Eye (tissue), 1 donor: ENCODE data around the gene SOBP.
"Not testable (repeated sequence)": the region's sequence is repeated elsewhere in the genome, so short reads cannot be mapped to it uniquely, and the experiment has no call there.

ENCODE experiments used
- DNase-seq: peaks from one replicate; pipeline ENCODE4 v3.0.0-alpha.2; 2015

SOBP gene

GRCh38 chr6:107488875-107489635 lies 862 bp upstream of the SOBP start:
- DNase-seq = peak; percentile 85

DNA sequence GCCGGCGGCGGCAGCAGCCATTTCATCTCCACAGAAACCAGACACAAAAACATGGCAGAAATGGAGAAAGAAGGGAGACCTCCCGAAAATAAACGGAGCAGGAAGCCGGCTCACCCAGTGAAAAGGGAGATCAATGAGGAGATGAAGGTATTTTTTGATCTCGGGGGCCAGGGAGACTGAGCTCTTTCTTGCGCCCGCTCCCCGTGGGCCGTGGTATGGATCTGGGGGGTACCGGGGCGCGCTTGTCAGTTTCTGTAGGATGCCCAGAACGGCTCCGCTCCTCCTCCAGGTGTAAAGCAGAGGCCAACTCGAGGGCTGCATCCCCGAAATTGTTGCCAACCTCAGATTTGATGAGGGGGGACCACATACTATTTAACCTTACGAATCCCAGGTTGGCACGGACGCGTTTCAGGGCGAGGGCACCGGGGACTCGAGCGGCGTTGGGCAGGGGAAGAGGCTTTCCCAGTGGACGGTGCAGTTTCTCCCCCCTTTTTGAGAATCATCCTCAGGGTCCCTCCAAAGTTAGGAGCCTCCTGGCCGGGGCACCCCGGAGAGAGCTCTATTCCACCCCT lies 735 bp downstream of the SOBP start:
- no peak for DNase-seq

- peak; percentile 84 for DNase-seq
These were observed 1.3 kb downstream of the SOBP start for GRCh38 chr6:107491138-107491609.

DNA sequence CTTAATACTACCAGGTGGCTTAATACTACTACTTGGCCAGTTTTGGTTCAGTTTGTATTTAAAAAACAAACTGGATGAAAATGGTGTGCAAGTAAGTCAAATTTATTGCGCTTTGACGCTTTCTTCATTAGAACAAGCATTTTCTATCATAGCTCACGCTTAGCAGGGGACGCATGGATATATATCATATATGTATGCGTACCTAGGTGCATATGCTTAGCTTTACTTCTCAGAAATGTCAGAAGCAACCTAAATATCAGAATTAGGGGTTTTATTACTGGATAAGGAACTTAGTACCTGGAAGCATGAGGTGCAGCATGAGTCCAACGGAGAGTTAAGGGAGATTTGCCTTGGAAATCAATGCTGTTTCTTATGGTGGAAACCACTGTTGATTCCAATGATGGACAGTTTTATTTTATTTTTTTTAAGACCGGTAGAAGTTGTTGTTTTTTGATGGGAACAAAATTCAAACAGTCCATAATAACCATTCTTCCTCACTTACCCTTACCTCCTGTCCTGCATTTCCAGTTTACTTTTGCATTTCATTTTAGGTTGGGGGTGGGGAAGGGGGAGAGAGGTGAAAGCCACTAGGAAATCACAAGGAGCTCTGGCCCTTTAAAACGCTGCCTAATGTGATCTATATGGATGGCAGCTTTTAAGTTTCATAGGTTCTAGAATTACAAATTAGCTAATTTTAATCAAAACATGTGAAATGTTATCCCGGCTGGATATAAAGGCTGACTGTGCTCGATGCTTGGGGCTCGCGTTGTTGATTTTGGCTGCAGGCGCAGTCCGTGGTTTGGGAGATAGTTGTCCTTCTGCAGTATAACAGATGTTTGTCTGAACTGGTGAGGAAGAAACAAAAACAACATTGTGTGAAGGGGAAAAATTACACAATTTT lies 2.1 kb downstream of the SOBP start:
- peak; percentile 38 for DNase-seq

DNA sequence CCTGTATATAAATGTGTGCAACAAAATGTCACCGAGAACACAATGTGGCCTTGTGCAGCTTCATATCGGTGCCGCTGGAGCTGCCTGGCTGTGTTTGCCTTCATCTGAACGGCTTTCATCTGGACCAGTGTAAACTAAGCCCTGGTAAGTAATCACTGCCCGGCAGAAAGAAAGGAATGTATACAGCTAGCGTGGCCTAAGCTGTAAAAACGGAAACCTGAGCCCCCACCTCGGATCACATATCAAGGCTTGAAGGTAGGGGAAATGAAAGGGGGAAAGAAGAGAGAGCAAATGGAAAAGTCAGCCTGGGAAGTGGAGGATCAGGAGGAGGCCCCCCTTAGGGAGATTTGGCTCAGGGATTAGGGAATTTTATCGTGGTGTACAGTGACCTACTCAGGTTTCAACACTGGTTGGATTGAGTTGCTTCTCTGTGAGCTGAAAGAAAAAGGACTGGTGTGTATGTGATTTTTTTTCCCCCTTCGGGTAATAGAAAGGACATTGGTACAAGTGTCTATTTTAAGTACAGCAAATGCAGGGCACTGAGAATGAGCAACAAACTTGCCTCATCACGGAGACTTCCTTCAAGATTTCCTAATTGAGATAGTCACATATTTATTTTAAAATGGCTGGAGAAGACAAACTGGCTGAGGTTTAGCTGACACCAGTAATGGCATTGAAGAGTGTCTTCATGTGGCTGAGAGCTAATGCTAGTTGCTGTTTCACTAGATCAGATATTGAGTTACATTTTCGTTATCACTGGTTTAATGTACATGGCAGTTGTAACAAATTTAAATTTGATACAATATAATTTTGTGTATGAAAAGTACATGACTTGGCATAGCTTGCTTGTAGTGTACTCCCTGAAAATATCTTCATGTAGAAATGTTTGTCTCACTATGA lies 3.5 kb downstream of the SOBP start:
- peak; percentile 76 for DNase-seq

GRCh38 chr6:107495196-107495643 lies 5.3 kb downstream of the SOBP start:
- DNase-seq = no peak

- DNase-seq = no peak
These were observed 6.1 kb downstream of the SOBP start for GRCh38 chr6:107495971-107496370.

DNA sequence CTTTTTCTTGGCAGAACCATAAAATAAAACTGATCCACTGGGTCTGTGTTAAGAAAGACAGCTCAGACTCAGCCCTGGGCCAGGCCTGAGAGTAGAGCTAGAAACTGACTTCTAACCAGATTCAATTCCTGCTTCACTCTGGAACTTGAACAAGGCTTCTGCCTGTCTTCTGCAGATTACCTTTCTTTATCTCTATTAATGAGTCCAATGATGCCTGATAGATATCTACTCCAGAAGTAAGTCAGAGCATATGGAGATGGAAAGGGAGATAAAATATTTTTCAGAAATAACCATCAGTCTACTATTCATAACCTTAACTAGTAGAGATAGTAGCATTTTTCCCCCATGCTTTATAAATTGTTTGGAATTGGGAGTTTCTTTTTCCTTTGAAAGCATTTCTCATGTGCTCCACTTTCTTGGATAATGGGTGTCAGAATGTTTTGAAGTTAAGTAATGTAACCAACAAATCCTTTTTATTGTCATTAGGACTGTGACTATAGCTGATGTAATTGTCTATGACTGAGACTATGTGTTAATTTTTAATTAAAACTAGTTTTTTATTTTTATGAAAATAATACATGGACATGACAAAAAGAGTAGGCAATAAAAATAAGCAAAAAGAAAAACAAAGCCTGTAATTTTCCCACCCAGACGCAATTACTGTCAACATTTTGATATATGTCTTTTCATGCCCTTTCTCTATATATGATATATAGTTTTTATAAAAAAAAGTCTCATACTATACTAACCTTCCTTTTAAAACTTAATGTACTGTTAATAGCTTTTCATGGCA lies 7.2 kb downstream of the SOBP start:
- DNase-seq = no peak

GRCh38 chr6:107504270-107505026 lies 14.5 kb downstream of the SOBP start:
- no peak for DNase-seq

DNA sequence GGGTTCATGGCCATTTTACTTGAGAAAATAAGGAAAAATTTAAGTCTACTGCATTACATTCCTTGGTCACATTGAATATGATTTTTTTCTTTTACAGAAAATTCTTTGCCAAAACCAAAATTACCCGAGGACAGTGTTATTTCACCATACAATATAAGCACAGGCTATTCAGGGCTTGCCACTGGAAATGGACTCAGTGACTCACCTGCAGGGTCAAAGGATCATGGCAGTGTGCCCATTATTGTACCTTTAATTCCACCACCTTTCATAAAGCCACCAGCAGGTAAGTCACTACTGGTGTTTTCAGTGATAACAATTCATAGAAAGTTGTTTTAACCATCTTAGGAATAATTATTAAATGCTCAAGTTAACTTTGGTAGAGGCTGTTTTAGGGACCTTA lies 16.2 kb downstream of the SOBP start:
- DNase-seq = no peak

GRCh38 chr6:107509506-107509905 lies 19.6 kb downstream of the SOBP start:
- peak; percentile 46 for DNase-seq

DNA sequence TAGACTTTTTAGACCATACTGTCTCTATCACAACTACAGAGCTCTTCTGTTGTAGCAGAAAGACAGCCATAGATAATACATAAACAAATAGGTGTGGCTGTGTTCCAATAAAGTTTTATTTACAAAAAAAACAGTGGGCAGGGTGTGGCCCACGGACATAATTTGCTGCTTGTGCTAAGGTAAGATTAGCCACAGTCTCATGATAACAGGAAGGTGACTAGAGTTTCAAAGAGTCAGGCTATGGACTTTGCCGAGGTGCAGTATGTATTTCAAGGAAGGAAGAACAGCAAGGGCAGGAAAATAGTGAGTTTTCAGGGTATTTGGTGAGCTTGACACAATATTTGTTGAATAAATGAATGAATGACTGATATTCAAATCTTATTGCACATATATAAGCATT lies 20.2 kb downstream of the SOBP start:
- DNase-seq = no peak

DNA sequence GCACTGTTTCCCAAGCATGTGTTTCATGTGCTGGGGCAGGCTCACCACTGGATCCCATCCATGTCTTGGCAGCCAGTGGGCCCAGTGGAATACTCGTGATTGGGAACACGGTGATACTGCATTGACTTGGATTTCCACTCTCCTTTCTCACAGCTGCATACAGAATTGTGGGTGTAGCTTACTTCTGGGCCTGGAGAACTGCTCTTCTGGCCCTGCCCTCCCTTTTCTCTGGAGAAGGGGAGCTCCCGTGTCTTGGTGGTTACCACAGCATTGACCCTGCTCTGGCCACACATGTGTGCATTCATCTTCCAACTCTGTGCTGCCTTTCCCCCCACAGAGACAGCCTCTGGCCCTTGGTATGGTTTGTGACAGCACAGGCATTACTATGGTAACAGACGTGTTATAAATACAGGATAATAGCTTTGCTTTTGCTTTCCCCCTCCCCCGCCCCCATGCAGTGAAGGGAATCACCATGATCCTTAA lies 21.6 kb downstream of the SOBP start:
- peak; percentile 58 for DNase-seq

DNA sequence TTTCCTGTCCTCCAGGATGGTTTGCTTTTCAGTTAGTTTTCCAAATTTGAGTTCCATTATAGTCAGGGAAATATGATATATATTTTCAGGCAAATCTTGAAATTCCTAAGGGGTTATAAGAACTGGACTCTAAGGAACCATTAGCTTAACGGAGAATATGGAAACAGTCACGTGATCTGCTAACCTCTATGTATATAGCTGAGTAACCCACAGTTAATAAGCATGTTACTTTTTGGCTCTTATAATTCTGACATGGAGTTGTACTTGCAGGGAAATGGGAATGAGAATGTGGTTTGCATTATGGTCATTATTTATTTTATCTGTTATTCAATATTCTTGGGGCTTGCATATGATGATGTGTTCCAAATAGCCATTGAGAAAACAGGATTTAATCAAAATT lies 23.3 kb downstream of the SOBP start:
- DNase-seq = no peak

DNA sequence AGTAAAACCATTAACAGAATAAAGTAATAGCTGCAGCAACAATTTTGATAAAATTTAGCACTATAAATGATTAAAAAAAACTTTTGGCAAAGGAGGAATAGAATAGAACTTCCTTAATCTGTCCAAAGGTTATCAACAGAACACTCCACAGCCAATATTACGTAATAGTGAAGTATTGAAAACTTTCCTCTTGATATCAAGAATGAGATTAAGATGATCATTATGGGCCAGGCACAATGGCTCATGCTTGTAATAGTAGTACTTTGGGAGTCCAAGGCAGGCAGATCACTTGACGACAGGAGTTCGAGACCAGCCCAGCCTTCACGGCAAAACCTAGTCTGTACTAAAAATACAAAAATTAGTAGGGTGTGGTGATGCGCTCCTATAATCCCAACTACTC lies 26.0 kb downstream of the SOBP start:
- DNase-seq = no peak

- no peak for DNase-seq
These were observed 27.4 kb downstream of the SOBP start for GRCh38 chr6:107517274-107517673.

DNA sequence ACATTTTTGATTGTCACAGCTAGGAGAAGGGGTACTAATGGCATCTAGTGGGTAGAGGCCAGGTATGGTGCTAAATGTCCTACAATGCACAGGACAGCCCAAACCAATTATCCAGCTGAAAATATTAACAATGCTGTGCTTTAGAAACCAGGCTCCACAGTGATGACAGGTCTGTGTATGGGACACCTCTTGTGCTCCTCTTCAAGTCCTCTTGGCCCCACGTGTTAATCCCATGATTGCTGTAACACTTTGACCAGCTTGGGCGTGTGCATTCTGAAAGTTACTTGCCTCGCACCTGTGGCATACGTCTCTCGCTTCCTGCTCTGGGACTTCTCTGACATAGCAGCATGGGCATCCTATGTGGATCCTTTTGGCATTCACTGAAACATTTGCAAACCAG lies 29.3 kb downstream of the SOBP start:
- not testable (repeated sequence) for DNase-seq

DNA sequence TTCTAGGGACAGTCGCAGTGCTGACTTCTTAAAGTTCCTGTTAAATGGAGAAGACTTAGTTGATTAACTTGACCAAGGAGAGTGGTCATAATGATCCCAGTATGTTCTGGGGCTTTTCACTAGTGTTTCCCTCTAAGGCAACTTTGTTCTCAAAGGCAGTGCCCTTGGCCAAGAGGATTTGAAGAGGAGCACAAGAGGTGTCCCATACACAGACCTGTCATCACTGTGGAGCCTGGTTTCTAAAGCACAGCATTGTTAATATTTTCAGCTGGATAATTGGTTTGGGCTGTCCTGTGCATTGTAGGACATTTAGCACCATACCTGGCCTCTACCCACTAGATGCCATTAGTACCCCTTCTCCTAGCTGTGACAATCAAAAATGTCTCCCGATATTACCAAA lies 30.8 kb downstream of the SOBP start:
- not testable (repeated sequence) for DNase-seq

- DNase-seq = no peak
These were observed 33.3 kb downstream of the SOBP start for GRCh38 chr6:107523054-107523791.

- DNase-seq = no peak
These were observed 33.9 kb downstream of the SOBP start for GRCh38 chr6:107523794-107524193.
